GM19455 (cell line): ENCODE results near the gene INKA2.

Source experiments
- ATAC-seq: cut with Tn5 transposase; IDR thresholded peaks from one replicate; pipeline ENCODE4 v1.9.1; 2021; ENCODE audit not compliant: unreplicated experiment

Gene INKA2

DNA sequence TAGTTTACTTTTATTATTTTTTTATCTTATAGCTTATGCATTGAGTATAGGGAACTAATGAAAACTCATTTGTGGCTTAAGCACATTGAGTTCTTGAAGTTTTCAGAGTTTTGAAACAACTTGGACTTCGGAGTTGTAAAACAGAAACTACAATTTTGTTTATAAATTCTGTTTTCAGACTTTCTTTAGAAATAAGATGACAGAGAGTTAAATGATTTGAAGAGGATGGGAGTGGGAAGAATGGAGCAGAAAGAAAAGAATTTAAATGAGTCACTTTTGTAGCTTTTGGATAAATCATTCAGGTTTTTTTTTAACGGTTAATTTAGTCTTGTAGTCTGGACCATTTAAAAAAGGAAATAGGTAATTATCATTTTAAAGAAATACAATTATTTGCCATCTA is 32.3 kb downstream of the INKA2 start:
- no peak for ATAC-seq

DNA sequence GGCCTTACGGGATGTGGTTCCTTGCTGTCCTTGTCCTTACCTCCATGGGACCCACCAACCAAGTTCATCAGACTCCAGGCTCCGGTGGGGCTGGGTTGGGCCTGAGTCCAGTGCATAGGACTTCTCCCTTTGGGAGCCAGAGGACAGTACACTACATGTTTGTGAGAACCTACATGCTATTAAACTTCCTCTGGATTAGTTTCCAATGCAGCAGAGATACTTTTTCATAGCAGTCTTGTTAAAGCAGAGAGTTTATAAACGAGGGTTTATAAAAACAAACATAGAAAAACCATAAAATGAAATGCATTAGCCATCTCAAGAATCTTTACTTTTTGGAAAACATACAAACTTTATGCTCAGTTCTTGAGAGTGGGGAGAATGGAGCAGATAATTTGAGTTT is 33.4 kb downstream of the INKA2 start:
- ATAC-seq, result no peak

DNA sequence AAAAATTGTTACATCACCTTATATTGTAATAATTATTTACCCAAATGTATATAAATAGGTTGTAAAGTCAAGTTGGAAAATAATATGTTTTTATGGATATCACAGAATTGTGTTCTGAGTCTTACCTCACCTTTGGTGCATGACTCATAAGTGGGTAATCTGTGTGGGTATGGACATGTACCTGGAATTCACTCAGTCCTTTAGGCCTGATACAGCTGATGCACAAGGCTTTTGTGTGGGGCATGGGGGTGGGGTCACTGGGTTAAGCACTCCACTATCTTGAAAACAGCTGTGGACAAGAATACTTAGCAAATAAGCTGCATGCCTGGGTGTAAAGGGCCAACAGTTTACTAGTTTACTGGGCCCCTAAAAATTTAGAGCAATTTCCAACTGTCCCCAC is 34.4 kb downstream of the INKA2 start:
- ATAC-seq, result no peak

DNA sequence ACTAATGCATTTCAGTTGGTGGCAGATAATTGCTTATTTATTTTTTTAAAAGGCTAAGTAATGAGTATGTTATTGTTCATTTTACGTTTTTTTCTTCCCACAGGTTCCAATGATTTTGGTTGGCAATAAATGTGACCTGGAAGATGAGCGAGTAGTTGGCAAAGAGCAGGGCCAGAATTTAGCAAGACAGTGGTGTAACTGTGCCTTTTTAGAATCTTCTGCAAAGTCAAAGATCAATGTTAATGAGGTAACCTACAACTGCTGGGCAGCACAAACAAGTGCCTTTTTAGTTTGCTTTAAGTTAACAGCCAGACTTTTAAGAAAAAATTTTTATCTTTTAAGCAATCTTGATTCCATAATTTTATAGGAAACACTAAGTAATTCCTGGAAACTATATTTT is 35.0 kb downstream of the INKA2 start:
- ATAC-seq, result no peak

DNA sequence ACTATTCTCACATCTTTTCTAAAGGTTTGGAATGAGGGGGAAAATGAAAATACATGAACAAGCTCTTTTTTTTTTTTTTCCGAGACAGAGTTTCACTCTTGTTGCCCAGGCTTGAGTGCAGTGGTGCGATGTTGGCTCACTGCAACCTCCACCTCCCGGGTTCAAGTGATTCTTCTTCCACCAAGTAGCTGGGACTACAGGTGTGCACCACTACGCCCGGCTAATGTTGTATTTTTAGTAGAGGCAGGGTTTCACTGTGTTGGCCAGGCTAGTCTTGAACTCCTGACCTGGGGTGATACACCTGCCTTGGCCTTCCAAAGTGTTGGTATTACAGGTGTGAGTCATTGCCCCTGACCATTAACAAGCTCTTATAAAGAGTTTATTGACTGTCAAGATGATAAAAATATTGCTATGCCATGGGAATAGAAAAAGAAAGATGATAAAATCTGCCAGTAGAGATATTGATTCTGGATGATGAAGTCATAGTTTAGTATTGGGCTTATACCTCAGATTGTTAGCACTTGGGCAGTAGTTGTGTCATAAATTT is 36.6 kb downstream of the INKA2 start:
- no peak for ATAC-seq

DNA sequence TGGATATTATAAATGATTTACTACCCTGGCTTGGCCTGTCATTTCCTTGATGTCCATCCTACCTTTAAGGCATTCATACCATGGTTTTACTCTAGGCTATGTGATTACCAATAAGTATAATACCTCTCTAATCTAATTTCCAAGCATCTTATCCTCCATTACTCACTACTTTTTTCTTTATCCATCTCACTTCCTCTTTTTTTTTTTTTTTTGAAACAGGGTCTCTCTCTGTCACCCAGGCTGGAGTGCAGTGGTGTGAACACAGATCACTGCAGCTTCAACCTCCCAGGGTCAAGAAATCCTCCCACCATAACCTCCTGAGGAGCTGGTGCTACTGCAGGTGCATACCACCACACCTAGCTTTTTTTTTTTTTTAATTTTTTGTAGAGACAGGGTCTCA is 39.9 kb downstream of the INKA2 start:
- no peak for ATAC-seq

DNA sequence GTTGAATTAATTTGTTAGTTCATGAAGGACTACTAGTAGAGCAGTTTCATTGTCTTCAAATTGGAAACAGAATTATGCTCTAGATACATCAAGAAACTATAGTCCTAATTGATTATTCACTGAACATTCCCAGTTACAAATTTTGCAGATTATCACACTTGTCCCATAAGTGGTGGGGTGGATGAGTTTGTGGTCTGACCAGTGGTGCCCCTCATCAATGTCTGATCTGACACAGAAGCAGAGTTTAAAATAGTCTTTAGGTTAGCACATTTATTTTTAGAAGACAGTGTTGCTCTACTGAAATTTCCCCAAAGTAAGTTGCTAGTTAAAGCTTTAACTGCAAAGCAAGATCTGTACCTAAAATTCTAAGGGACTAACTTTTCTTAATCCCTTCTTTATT is 42.9 kb downstream of the INKA2 start:
- no peak for ATAC-seq

DNA sequence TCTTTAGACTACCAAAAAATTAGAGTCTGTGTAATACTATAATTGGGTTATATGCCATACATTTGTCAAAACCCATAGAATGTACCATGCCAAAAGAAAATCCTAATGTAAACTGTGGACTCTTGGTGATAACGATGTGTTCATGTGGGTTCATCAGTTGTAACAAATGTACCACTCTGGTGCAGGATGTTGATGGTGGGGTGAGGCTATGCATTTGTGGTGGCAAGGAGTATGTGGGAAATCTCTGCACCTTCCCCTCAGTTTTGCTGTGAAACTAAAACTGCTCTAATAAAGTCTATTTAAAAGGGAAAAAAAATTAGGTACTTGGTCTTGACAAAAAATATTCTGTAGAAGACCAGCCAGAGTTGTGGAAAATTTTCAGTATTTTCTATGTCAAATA is 43.4 kb downstream of the INKA2 start:
- ATAC-seq, result no peak

DNA sequence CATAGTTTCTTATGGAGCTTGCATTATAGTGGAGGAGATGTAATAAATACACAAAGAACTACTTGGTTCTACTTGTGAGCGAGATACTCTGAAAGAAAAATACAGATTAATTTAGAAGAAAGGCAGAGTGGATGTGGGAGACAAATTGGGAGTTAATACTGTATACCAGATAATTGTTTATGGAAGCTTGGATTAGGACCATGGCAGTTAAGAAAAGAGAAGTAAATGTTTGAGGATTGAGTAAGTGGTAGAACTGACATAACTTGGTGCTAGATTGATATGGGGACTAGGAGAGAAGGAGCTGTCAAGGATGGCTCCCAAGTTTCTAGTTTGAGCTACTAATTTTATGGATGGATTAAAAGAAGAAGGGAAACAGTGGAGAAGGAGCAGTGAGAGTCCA is 47.3 kb downstream of the INKA2 start:
- no peak for ATAC-seq

DNA sequence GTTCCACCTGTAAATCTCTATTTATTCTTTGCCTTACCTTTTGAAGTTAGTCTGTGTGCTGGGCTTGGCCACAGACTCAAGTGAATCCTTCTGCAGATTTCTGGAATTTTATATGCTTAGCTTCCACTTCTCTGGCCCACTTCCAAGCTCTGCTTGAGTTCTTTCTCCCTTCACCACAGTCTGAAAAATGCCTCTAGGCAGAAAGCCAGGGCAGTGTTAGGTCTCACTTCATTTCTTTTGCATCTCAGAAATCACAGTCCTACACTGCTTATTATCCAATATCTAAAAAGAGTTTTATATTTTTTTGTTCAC is 48.9 kb downstream of the INKA2 start:
- ATAC-seq, result no peak
